Smooth muscle cell (in vitro differentiated cells): ENCODE measurements around the gene EFCAB11. TPM values are rescaled to one million over a fixed set of nuclear protein-coding genes. Genes with fewer than 3 reads are reported as not detected.

Experiments
- DNase-seq: peaks from one replicate; lab custom pipeline; 2025; ENCODE audit not compliant: unreplicated experiment; lab: John Stamatoyannopoulos, UW
- H2AFZ ChIP-seq: fragments of 200-600 bp; sonication (generic); 2 replicates; pipeline ENCODE4 v1.6.0; 2016; ENCODE audit warnings: antibody characterized with exemption, low read depth, mild to moderate bottlenecking
- H3F3A ChIP-seq: fragments of 200-600 bp; sonication (generic); 2 replicates; pipeline ENCODE4 v1.6.0; 2017; ENCODE audit warnings: antibody characterized with exemption, low read depth
- H3K27ac ChIP-seq: fragments of 200-600 bp; sonication (generic); 2 replicates; pipeline ENCODE4 v1.5.1; 2016; ENCODE audit warnings: low read depth, mild to moderate bottlenecking
- H3K27me3 ChIP-seq: fragments of 200-600 bp; sonication (generic); 2 replicates; pipeline ENCODE4 v1.6.1; 2016; ENCODE audit warnings: low read depth, mild to moderate bottlenecking
- H3K36me3 ChIP-seq: fragments of 200-600 bp; sonication (generic); 2 replicates; pipeline ENCODE4 v1.5.1; 2016; ENCODE audit warnings: low read depth
- H3K4me1 ChIP-seq: fragments of 200-600 bp; sonication (generic); 2 replicates; pipeline ENCODE4 v1.5.1; 2016; ENCODE audit warnings: low read depth
- H3K4me2 ChIP-seq: fragments of 200-600 bp; sonication (generic); 2 replicates; pipeline ENCODE4 v1.6.0; 2016; ENCODE audit warnings: mild to moderate bottlenecking
- H3K4me3 ChIP-seq: fragments of 200-600 bp; sonication (generic); 2 replicates; pipeline ENCODE4 v1.5.1; 2016; ENCODE audit warnings: mild to moderate bottlenecking
- H3K79me2 ChIP-seq: fragments of 200-600 bp; sonication (generic); 2 replicates; pipeline ENCODE4 v1.6.0; 2016; ENCODE audit warnings: low read depth, mild to moderate bottlenecking
- H3K9ac ChIP-seq: fragments of 200-600 bp; sonication (generic); 2 replicates; pipeline ENCODE4 v1.6.0; 2016; ENCODE audit warnings: low read depth
- H3K9me3 ChIP-seq: fragments of 200-600 bp; sonication (generic); replicated peaks from 2 replicates; pipeline ENCODE4 v1.5.1; 2016; ENCODE audit warnings: low read depth
- H4K20me1 ChIP-seq: fragments of 200-600 bp; sonication (generic); 2 replicates; pipeline ENCODE4 v1.6.0; 2016; ENCODE audit warnings: low read depth
- CTCF ChIP-seq: fragments of 200-600 bp; sonication (generic); IDR thresholded peaks from 2 replicates; pipeline ENCODE4 v1.5.1; 2017; ENCODE audit warnings: borderline replicate concordance, mild to moderate bottlenecking, antibody characterized with exemption; ENCODE audit not compliant: insufficient read depth, poor library complexity, severe bottlenecking
- WGBS: methylation state at CpG from one replicate; pipeline ENCODE4 v1.1.7; 2016; ENCODE audit warnings: low lambda C conversion rate; 5-methylcytosine and 5-hydroxymethylcytosine counted together
- polyA plus RNA-seq: library from polyadenylated mRNA; unstranded; fragments of >200 nt; fragmentation: Nextera tagmentation; extraction: Ambion mirVana; gene quantifications from 2 replicates; pipeline ENCODE4 v1.2.1, GENCODE V29; 2016
- total RNA-seq: library from RNA; depleted of rRNA; stranded (reverse); fragments of >200 nt; gene quantifications from 2 replicates; pipeline ENCODE4 v1.2.3, GENCODE V29; 2014

Gene EFCAB11
- total and polyA plus RNA-seq, 2 experiments from 2014 or later, result 3.1 to 9.5 TPM

- no peak overlapping the region for H3K4me3 ChIP-seq
- no peak overlapping the region for H3K9ac ChIP-seq
- H3K79me2 ChIP-seq, result no peaks in the 10 kb centered on the region
- H3K4me1 ChIP-seq, result no peaks in the 10 kb centered on the region
- WGBS, result 100% methylated on average over 1 of the region's 1 CpG
- H4K20me1 ChIP-seq, result no peaks in the 10 kb centered on the region
- H3K27me3 ChIP-seq, result no peaks in the 10 kb centered on the region
- TF ChIP-seq CTCF, result no peak
- DNase-seq, result no peak
- no peak overlapping the region for H3K4me2 ChIP-seq
- no peak overlapping the region for H3K27ac ChIP-seq
- H3K36me3 ChIP-seq, result peaks cover 22% of the 10 kb centered on the region
- H3F3A ChIP-seq, result no peaks in the 10 kb centered on the region
- no peaks in the 10 kb centered on the region for H3K9me3 ChIP-seq
- H2AFZ ChIP-seq, result no peak overlapping the region
These were observed 42.4 kb upstream of the EFCAB11 start for GRCh38 chr14:89996963-89997362.

- H3K36me3 ChIP-seq, result peaks cover 22% of the 10 kb centered on the region
- no peaks in the 10 kb centered on the region for H3K9me3 ChIP-seq
- no peaks in the 10 kb centered on the region for H3K4me1 ChIP-seq
- DNase-seq, result no peak
- no peak overlapping the region for H3K9ac ChIP-seq
- no peak overlapping the region for H3K4me3 ChIP-seq
- H3F3A ChIP-seq, result no peaks in the 10 kb centered on the region
- no peaks in the 10 kb centered on the region for H4K20me1 ChIP-seq
- no peak overlapping the region for H3K4me2 ChIP-seq
- H3K27me3 ChIP-seq, result no peaks in the 10 kb centered on the region
- H3K27ac ChIP-seq, result no peak overlapping the region
- 94% methylated on average over 3 of the region's 3 CpGs for WGBS
- H2AFZ ChIP-seq, result no peak overlapping the region
- no peaks in the 10 kb centered on the region for H3K79me2 ChIP-seq
- TF ChIP-seq CTCF, result no peak
These were observed 37.7 kb upstream of the EFCAB11 start for GRCh38 chr14:89992273-89992672.

- H3K4me2 ChIP-seq, result no peak overlapping the region
- DNase-seq, result no peak
- TF ChIP-seq CTCF, result no peak
- 86% methylated on average over 2 of the region's 2 CpGs for WGBS
- H4K20me1 ChIP-seq, result no peaks in the 10 kb centered on the region
- H3K27ac ChIP-seq, result no peak overlapping the region
- H3K9me3 ChIP-seq, result no peaks in the 10 kb centered on the region
- H3F3A ChIP-seq, result no peaks in the 10 kb centered on the region
- no peak overlapping the region for H3K9ac ChIP-seq
- no peaks in the 10 kb centered on the region for H3K4me1 ChIP-seq
- no peaks in the 10 kb centered on the region for H3K27me3 ChIP-seq
- H3K4me3 ChIP-seq, result no peak overlapping the region
- H3K36me3 ChIP-seq, result peaks cover 28% of the 10 kb centered on the region
- no peaks in the 10 kb centered on the region for H3K79me2 ChIP-seq
- H2AFZ ChIP-seq, result no peak overlapping the region
These were observed 36.2 kb upstream of the EFCAB11 start for GRCh38 chr14:89990623-89991275.

GRCh38 chr14:89990218-89990617, 35.7 kb upstream of the EFCAB11 start:
- Histone ChIP-seq H3K36me3 (peaks cover 23% of the 10 kb centered on the region), H4K20me1 (no peaks in the 10 kb centered on the region), H3K9me3 (no peaks in the 10 kb centered on the region), H3F3A (no peaks in the 10 kb centered on the region), H3K4me1 (no peaks in the 10 kb centered on the region), H3K27ac (no peak overlapping the region), H3K27me3 (no peaks in the 10 kb centered on the region), H3K79me2 (no peaks in the 10 kb centered on the region), H2AFZ (no peak overlapping the region), H3K4me3 (no peak overlapping the region), H3K9ac (no peak overlapping the region), H3K4me2 (no peak overlapping the region)
- no peak for TF ChIP-seq CTCF
- DNase-seq, result no peak
- WGBS, result 92% methylated on average over 5 of the region's 5 CpGs
